NT2/D1 (cell line): ENCODE results near the gene SRP68.

Experiments
- DNase-seq: peaks from one replicate; pipeline ENCODE4 v3.0.0-alpha.2; 2011; ENCODE audit warnings: low read depth, low spot score
- H3K27me3 ChIP-seq: 2 replicates; pipeline ENCODE4 v1.6.0; 2011; ENCODE audit warnings: mild to moderate bottlenecking; ENCODE audit not compliant: insufficient read length, insufficient read depth
- H3K36me3 ChIP-seq: 2 replicates; pipeline ENCODE4 v1.6.1; 2011; ENCODE audit warnings: mild to moderate bottlenecking, low read length, mixed read lengths; ENCODE audit not compliant: insufficient read depth, insufficient read length
- H3K4me1 ChIP-seq: 2 replicates; pipeline ENCODE4 v1.5.1; 2011; ENCODE audit not compliant: insufficient read depth, insufficient read length
- H3K4me3 ChIP-seq: 2 replicates; pipeline ENCODE4 v1.5.1; 2011; ENCODE audit warnings: low read depth; ENCODE audit not compliant: insufficient read length
- H3K9ac ChIP-seq: 2 replicates; pipeline ENCODE4 v1.6.0; 2011; ENCODE audit warnings: low read depth; ENCODE audit not compliant: insufficient read length
- H3K9me3 ChIP-seq: 2 replicates; pipeline ENCODE4 v1.5.1; 2011; ENCODE audit warnings: mild to moderate bottlenecking, low read length; ENCODE audit not compliant: insufficient read depth
- SUZ12 ChIP-seq: IDR thresholded peaks from 2 replicates; pipeline ENCODE4 v1.6.1; 2011; ENCODE audit not compliant: insufficient read length, insufficient read depth; ENCODE audit errors: extremely low read depth
- YY1 ChIP-seq: IDR thresholded peaks from 2 replicates; pipeline ENCODE4 v1.6.1; 2011; ENCODE audit not compliant: insufficient read length, insufficient read depth
- ZNF274 ChIP-seq: IDR thresholded peaks from 2 replicates; pipeline ENCODE4 v1.6.1; 2011; ENCODE audit warnings: mild to moderate bottlenecking, low read depth, low read length

The SRP68 gene

DNA sequence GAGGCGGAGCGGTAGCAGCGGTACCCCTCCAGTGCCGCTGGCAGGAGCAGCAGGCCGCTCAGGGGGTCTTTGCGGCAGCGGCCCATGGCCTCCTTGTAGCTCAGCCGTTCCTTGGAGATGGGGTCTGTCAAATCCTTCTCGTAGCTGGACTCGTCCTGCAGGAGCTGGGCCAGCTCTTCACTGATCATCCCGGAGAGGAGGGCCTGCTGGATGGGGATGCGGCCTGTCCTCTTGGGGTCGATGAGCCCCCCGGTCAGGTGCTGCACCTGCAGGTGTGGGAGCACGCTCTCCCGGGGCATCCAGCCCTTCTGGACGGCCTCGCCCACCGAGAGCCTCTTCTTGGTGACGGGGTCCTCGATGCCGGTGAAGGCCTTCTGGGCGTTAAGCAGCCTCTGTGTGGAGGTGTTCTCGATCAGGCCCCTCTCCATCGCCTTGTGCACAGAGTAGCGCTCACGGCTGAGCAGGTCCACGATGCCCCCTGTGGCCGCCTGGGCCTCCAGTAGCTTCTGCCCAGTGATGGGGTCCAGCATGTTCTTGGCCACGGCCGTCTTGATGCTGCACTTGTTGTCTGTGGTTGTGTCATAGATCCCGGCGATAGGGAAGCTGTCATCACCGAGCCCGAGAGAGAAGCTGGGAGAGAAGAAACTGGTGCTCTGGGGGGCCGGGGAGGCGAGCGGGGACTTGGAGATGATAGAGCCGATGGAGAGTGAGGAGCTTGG, 65.0 kb downstream of the SRP68 start:
- Histone ChIP-seq H3K9me3 (no peaks in the 10 kb centered on the region), H3K4me1 (peaks cover 12% of the 10 kb centered on the region), H3K9ac (no peak overlapping the region), H3K36me3 (peaks cover 34% of the 10 kb centered on the region), H3K4me3 (no peak overlapping the region), H3K27me3 (no peaks in the 10 kb centered on the region)
- TF ChIP-seq YY1 = no peak
- DNase-seq = no peak

DNA sequence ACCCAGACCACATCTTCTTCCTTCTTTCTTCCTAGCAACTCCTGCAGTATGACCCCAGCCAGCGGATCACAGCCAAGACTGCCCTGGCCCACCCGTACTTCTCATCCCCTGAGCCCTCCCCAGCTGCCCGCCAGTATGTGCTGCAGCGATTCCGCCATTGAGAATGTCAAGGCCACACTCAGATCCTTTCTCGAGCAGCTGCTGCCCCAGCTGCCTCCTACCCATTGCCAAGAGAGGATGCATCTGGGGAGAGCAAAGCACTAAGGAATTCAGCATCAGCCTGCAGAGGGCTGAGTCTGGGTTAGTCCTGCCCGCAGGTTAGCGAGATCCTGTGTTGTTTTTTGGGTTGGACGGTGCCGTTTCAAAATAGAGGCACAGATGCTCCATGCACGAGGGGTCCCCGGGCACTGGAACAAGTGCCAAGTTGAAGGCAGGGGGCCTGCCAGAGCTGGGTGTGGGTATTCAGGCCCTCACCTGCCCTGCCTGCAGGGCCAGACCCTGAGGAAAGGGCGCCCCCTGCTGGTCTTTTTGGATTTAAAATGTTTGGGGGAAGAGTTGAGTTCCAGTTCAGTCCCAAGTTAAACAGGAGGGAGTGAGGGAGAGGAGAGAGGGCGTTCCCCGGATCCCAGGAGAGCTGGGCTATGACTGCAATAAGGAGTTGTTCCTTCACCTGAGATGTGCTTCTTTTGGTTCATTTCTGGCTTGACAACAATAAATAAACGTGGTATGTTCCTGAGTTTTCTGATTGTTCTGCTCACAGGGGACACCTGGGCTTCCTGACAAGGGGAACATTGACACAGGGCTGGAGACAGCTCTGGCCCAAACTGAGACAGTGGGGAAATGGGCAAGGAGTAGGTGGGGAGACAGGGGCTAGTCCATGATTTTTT, 66.8 kb downstream of the SRP68 start:
- Histone ChIP-seq H3K9ac (peak overlapping the region; percentile 36), H3K9me3 (no peaks in the 10 kb centered on the region), H3K36me3 (peaks cover 47% of the 10 kb centered on the region), H3K4me1 (peaks cover 12% of the 10 kb centered on the region), H3K27me3 (no peaks in the 10 kb centered on the region), H3K4me3 (no peak overlapping the region)
- TF ChIP-seq YY1 (no peak), ZNF274 (no peak), SUZ12 (no peak)
- DNase-seq = peak; percentile 42

DNA sequence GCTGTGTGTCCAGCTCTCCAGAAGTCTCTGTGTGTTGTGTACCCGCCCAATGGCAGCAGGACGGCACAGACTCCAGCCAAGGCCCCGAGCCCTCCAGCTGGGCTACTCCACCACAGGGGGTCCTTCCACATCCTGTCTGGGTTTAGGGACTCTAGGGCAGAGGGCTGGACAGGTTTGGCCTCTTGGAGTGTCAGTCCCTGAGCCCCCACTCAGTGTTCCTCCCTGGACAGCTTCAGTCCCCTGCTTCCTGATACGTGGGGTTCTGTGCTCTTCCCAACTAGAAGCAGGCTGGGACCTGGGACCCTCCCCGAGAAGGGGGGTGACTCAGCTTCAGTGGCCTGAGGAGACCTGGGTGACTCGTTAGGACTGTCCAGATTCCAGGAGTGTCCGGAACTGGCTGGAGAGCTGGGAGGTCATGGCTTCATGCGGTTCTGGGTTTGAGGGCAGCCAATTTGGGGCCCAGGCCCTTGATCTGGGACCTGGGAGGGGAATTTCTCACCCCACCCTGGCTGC, 67.5 kb downstream of the SRP68 start:
- Histone ChIP-seq H3K4me3 (no peak overlapping the region), H3K4me1 (peaks cover 14% of the 10 kb centered on the region), H3K9me3 (no peaks in the 10 kb centered on the region), H3K27me3 (no peaks in the 10 kb centered on the region), H3K9ac (peak overlapping the region; percentile 36), H3K36me3 (peaks cover 47% of the 10 kb centered on the region)
- TF ChIP-seq YY1 = no peak
- no peak for TF ChIP-seq ZNF274
- TF ChIP-seq SUZ12 = no peak
- no peak for DNase-seq

DNA sequence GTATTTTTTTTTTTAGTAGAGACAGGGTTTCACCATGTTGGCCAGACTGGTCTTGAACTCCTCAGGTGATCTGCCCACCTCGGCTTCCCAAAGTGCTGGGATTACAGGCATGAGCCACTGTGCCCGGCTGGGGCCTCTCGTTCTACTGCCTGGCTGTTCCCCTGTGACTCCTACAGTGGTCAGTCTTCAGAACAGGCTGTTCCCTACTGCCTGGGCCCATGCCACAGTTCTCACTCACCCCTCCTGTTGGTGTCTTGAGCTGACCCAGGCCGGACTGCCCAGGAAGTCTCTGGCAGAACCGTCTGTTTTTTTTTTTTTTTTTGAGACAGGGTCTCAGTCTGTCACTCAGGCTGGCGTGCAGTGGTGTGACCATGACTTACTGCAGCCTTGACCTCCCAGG, 68.4 kb downstream of the SRP68 start:
- no peak overlapping the region for H3K9ac ChIP-seq
- TF ChIP-seq ZNF274 (no peak), YY1 (no peak), SUZ12 (no peak)
- H3K27me3 ChIP-seq = no peaks in the 10 kb centered on the region
- no peaks in the 10 kb centered on the region for H3K9me3 ChIP-seq
- no peak overlapping the region for H3K4me3 ChIP-seq
- peaks cover 14% of the 10 kb centered on the region for H3K4me1 ChIP-seq
- peaks cover 47% of the 10 kb centered on the region for H3K36me3 ChIP-seq
- DNase-seq = no peak

DNA sequence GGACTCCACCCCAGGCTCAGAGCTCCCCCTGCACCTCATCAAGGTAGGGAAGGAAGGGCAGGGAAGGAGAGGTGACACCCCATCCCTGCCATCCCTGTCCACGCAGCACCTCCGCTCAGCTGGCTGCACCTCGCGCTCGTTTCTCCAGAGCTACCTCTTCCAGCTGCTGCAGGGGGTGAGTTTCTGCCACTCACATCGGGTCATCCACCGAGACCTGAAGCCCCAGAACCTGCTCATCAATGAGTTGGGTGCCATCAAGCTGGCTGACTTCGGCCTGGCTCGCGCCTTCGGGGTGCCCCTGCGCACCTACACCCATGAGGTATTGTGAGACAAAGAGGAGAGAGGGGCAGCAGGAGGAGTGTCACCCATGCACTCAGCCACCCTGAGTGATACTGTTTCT, 70.2 kb downstream of the SRP68 start:
- peaks cover 44% of the 10 kb centered on the region for H3K36me3 ChIP-seq

DNA sequence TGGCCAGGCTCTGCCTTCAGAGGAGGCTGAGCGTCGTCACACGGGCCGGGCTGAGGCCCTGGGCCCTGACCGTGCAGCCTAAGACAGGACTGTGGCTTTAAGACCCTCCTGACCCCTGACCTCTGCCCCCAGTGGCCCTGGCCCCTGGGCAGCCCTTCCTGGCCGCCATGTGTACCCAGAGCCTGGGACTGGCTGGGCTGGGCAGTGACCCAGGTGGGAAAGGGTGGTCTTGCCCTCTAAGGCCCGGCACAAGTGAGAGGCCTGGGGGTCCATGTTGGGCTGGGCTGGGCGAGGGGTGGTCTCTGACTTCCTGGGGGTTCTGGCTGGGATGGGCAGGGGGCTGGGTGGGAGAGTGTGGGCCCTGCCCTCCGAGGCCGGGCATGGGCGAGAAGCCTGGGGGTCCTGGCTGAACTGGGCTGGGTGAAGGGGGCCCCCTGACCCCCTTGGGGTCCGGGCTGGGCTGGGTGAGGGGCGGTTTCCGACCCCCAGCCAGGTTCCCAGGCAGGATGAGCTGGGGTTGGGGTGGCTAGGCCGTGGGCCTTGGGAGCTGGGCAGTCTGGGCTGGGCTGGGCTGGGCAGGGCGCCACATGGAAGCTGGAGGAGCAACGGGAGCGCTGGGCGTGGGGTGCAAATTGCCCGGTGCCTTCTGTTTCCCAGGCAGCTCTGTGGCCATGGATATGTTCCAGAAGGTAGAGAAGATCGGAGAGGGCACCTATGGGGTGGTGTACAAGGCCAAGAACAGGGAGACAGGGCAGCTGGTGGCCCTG, 71.4 kb downstream of the SRP68 start, which contains the start of gene CDK3:
Gene CDK3 (plus strand): TSS at position 101 of the 767 bp plus-strand sequence. CDS start 571 bp downstream, at position 672.
- peaks cover 21% of the 10 kb centered on the region for H3K4me1 ChIP-seq
- H3K9me3 ChIP-seq = no peaks in the 10 kb centered on the region
- DNase-seq = no peak
- peaks cover 35% of the 10 kb centered on the region for H3K36me3 ChIP-seq
- H3K9ac ChIP-seq = no peak within 1 kb of the TSS
- H3K27me3 ChIP-seq = no peaks in the 10 kb centered on the region
- H3K4me3 ChIP-seq = no peak within 1 kb of the TSS
- TF ChIP-seq SUZ12 (no peak), ZNF274 (no peak), YY1 (no peak)

More for the DNA sequence above, 70.2 kb downstream of the SRP68 start:
- TF ChIP-seq ZNF274 (no peak), SUZ12 (no peak), YY1 (no peak)
- H3K27me3 ChIP-seq = no peaks in the 10 kb centered on the region
- peaks cover 16% of the 10 kb centered on the region for H3K4me1 ChIP-seq
- H3K9me3 ChIP-seq = no peaks in the 10 kb centered on the region
- no peak overlapping the region for H3K9ac ChIP-seq
- DNase-seq = no peak
- no peak overlapping the region for H3K4me3 ChIP-seq
